ENCODE results near the gene PRELP. TPM values are rescaled to one million over a fixed set of nuclear protein-coding genes. Genes with fewer than 3 reads are reported as not detected.

Gene PRELP
- total and polyA plus RNA-seq, 2 of the 8 experiments (the other 6 are each of a cell fraction or from before 2014, with no cell fraction given), result 0.13 to 0.23 TPM

- TF ChIP-seq TCF12 (IDR thresholded peaks at IDR 0.05; ENCODE audit: low read depth, low read length) (no peak), CHD2 (IDR thresholded peaks at IDR 0.05; ENCODE audit: low read length) (no peak)
Measured at GRCh38 chr1:203528976-203529835, 53.6 kb downstream of the PRELP start (continued).
